GM12892 (cell line): ENCODE results near the gene ZNF638.

ENCODE experiments used
- POLR2A ChIP-seq: IDR thresholded peaks from 2 replicates; pipeline ENCODE4 v1.6.1; 2011; ENCODE audit warnings: low read depth, low read length, control low read depth
- POLR2AphosphoS5 ChIP-seq: IDR thresholded peaks from 2 replicates; pipeline ENCODE4 v1.6.1; 2011; ENCODE audit warnings: low read depth, low read length, control low read depth

DNA sequence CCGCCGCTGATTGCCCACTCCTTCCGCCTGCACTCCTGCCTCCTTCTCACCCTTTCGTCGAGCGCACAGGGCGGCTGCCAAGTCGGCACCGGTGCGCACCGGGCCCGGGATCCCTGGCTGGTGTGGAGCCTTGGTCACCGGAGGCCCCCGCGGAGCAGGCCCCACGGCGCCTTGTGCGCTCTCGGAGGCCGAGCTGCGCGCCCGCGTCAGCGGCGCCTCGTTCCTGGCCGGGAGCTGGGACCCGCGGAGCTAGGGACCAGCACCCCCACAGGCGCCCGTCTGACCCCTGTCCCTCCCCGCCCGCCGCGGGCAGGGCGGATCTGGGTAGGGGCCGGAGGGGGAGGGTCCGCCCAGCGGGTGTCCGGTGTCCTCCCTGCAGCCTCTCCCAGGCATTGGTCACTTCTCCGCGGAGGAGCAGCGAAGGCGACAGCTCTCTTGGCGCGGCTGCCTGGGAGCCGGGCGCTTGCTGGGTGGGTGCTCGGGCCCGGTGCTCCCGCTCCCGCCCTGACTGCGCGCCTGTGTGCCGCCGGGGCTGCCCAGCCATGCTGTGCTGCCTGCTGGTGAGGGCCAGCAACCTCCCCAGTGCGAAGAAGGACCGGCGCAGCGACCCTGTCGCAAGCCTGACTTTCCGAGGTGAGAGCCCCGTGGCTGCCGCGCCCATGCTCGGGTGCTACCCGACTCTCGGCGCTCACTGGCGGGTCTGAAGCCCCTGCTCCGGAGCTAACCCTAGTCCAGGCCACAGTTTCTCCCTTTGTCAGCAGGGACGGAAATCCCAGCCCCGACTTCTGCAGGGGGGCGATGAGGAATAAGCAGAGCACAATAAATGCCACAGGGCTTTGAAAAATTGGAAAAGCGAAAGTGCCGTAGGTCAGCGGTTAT, 135.0 kb downstream of the ZNF638 start:
- TF ChIP-seq POLR2A: no peak
- TF ChIP-seq POLR2AphosphoS5: no peak
